Astrocyte (in vitro differentiated cells and primary cell): Measurements from ENCODE around the gene RNF43. TPM values are rescaled to one million over a fixed set of nuclear protein-coding genes. Genes with fewer than 3 reads are reported as not detected.

Experiments used
- DNase-seq: peaks from one replicate; pipeline ENCODE4 v3.0.0-alpha.2; 2010; ENCODE audit warnings: low read depth
- FAIRE-seq: peaks from 2 replicates; lab custom pipeline; 2011; peaks lifted over from hg19 to GRCh38; lab: Jason Lieb, UNC
- H2AFZ ChIP-seq: 2 replicates; pipeline ENCODE4 v1.6.0; 2012; ENCODE audit warnings: low read depth, low read length, inconsistent platforms
- H3K27ac ChIP-seq: 2 replicates; pipeline ENCODE4 v1.5.1; 2011; ENCODE audit warnings: low read depth, low read length, inconsistent platforms
- H3K27me3 ChIP-seq: 2 replicates; pipeline ENCODE4 v1.6.0; 2011; ENCODE audit warnings: low read length, inconsistent platforms; ENCODE audit not compliant: insufficient read depth
- H3K36me3 ChIP-seq: 2 replicates; pipeline ENCODE4 v1.5.1; 2011; ENCODE audit warnings: low read length, inconsistent platforms; ENCODE audit not compliant: insufficient read depth
- H3K4me1 ChIP-seq: 2 replicates; pipeline ENCODE4 v1.5.1; 2011; ENCODE audit warnings: low read length, inconsistent platforms; ENCODE audit not compliant: insufficient read depth
- H3K4me2 ChIP-seq: 2 replicates; pipeline ENCODE4 v1.6.0; 2012; ENCODE audit warnings: low read length, inconsistent platforms
- H3K4me3 ChIP-seq: 2 replicates; pipeline ENCODE4 v1.5.1; 2011; ENCODE audit warnings: low read depth, mild to moderate bottlenecking, low read length, inconsistent platforms; ENCODE audit not compliant: insufficient read depth
- H3K79me2 ChIP-seq: 2 replicates; pipeline ENCODE4 v1.6.0; 2012; ENCODE audit warnings: mild to moderate bottlenecking, low read length, inconsistent platforms; ENCODE audit not compliant: insufficient read depth
- H3K9ac ChIP-seq: 2 replicates; pipeline ENCODE4 v1.6.0; 2012; ENCODE audit warnings: mild to moderate bottlenecking, low read length, inconsistent platforms
- H3K9me3 ChIP-seq: 2 replicates; pipeline ENCODE4 v1.5.1; 2012; ENCODE audit warnings: low read depth, mild to moderate bottlenecking, low read length, inconsistent platforms; ENCODE audit not compliant: insufficient read depth
- H4K20me1 ChIP-seq: 2 replicates; pipeline ENCODE4 v1.6.0; 2012; ENCODE audit warnings: low read length, inconsistent platforms; ENCODE audit not compliant: insufficient read depth
- H3K27ac Mint-ChIP-seq: one replicate; pipeline ENCODE4 v1.8.0; 2021; ENCODE audit warnings: mild to moderate bottlenecking, mixed read lengths; ENCODE audit not compliant: unreplicated experiment
- H3K27me3 Mint-ChIP-seq: one replicate; pipeline ENCODE4 v1.8.0; 2021; ENCODE audit warnings: low read depth, mixed read lengths; ENCODE audit not compliant: unreplicated experiment
- H3K36me3 Mint-ChIP-seq: one replicate; pipeline ENCODE4 v1.8.0; 2021; ENCODE audit warnings: low read depth, mixed read lengths; ENCODE audit not compliant: unreplicated experiment
- H3K4me1 Mint-ChIP-seq: one replicate; pipeline ENCODE4 v1.8.0; 2021; ENCODE audit warnings: low read depth, mixed read lengths; ENCODE audit not compliant: unreplicated experiment
- H3K4me3 Mint-ChIP-seq: one replicate; pipeline ENCODE4 v1.8.0; 2021; ENCODE audit warnings: mild to moderate bottlenecking, moderate library complexity, mixed read lengths; ENCODE audit not compliant: unreplicated experiment
- H3K9me3 Mint-ChIP-seq: one replicate; pipeline ENCODE4 v1.8.0; 2021; ENCODE audit warnings: mild to moderate bottlenecking, mixed read lengths; ENCODE audit not compliant: unreplicated experiment
- CTCF ChIP-seq: IDR thresholded peaks from 2 replicates; pipeline ENCODE4 v1.5.1; 2011; ENCODE audit warnings: low read depth, mild to moderate bottlenecking, inconsistent platforms, low read length, moderate library complexity; ENCODE audit not compliant: insufficient read depth
- EZH2 ChIP-seq: IDR thresholded peaks from 2 replicates; pipeline ENCODE4 v1.6.1; 2012; ENCODE audit warnings: mild to moderate bottlenecking, low read length, inconsistent platforms; ENCODE audit not compliant: insufficient read depth
- total RNA-seq: library from RNA; stranded (reverse); gene quantifications from 2 replicates; pipeline ENCODE4 v1.2.1, GENCODE V29; 2021

The RNF43 gene
- total RNA-seq, 1 donor from 2014 or later: 1.2 TPM

GRCh38 chr17:58414596-58414997, 2.7 kb downstream of the RNF43 start:
- H3K4me1 Mint-ChIP-seq: peaks cover 16% of the 10 kb centered on the region
- no peak overlapping the region for H3K4me3 Mint-ChIP-seq
- no peak for TF ChIP-seq EZH2
- TF ChIP-seq CTCF: no peak
- no peaks in the 10 kb centered on the region for H3K27me3 Mint-ChIP-seq
- no peaks in the 10 kb centered on the region for H3K36me3 Mint-ChIP-seq
- Histone ChIP-seq H3K27ac (no peak overlapping the region), H3K9me3 (no peaks in the 10 kb centered on the region), H3K36me3 (no peaks in the 10 kb centered on the region), H2AFZ (no peak overlapping the region), H4K20me1 (no peaks in the 10 kb centered on the region), H3K9ac (no peak overlapping the region), H3K4me2 (no peak overlapping the region), H3K79me2 (no peaks in the 10 kb centered on the region), H3K4me3 (no peak overlapping the region), H3K27me3 (peaks cover 30% of the 10 kb centered on the region), H3K4me1 (no peaks in the 10 kb centered on the region)
- DNase-seq (no peak), FAIRE-seq (no peak)
- H3K9me3 Mint-ChIP-seq: no peaks in the 10 kb centered on the region
- no peak overlapping the region for H3K27ac Mint-ChIP-seq

GRCh38 chr17:58413684-58414083, 3.6 kb downstream of the RNF43 start:
- Histone ChIP-seq H3K4me3 (no peak overlapping the region), H3K9ac (no peak overlapping the region), H3K79me2 (no peaks in the 10 kb centered on the region), H3K9me3 (no peaks in the 10 kb centered on the region), H2AFZ (no peak overlapping the region), H3K27ac (no peak overlapping the region), H3K36me3 (no peaks in the 10 kb centered on the region), H4K20me1 (no peaks in the 10 kb centered on the region), H3K4me2 (no peak overlapping the region), H3K27me3 (peaks cover 37% of the 10 kb centered on the region), H3K4me1 (no peaks in the 10 kb centered on the region)
- FAIRE-seq (no peak), DNase-seq (no peak)
- H3K4me3 Mint-ChIP-seq: no peak overlapping the region
- no peaks in the 10 kb centered on the region for H3K36me3 Mint-ChIP-seq
- no peaks in the 10 kb centered on the region for H3K27me3 Mint-ChIP-seq
- H3K9me3 Mint-ChIP-seq: no peaks in the 10 kb centered on the region
- H3K4me1 Mint-ChIP-seq: peaks cover 16% of the 10 kb centered on the region
- no peak overlapping the region for H3K27ac Mint-ChIP-seq
- TF ChIP-seq CTCF: no peak
- TF ChIP-seq EZH2: no peak

GRCh38 chr17:58412961-58413586, 4.3 kb downstream of the RNF43 start:
- TF ChIP-seq CTCF (no peak), EZH2 (no peak)
- Histone ChIP-seq H2AFZ (no peak overlapping the region), H3K4me2 (no peak overlapping the region), H4K20me1 (no peaks in the 10 kb centered on the region), H3K4me3 (no peak overlapping the region), H3K27me3 (peaks cover 39% of the 10 kb centered on the region), H3K4me1 (no peaks in the 10 kb centered on the region), H3K36me3 (no peaks in the 10 kb centered on the region), H3K9ac (no peak overlapping the region), H3K9me3 (no peaks in the 10 kb centered on the region), H3K27ac (no peak overlapping the region), H3K79me2 (no peaks in the 10 kb centered on the region)
- FAIRE-seq: no peak
- Mint-ChIP-seq H3K27me3 (no peaks in the 10 kb centered on the region), H3K36me3 (no peaks in the 10 kb centered on the region), H3K4me3 (no peak overlapping the region), H3K9me3 (no peaks in the 10 kb centered on the region), H3K4me1 (peaks cover 14% of the 10 kb centered on the region), H3K27ac (no peak overlapping the region)
- DNase-seq: no peak
